ENCODE measurements around the gene ANKRD7.
A peak's percentile ranks its signal among the peaks of the same experiment; 100 is the strongest.

ANKRD7 gene

GRCh38 chr7:118224521-118224920, at the start of gene ANKRD7:
Gene ANKRD7 (plus strand): TSS chr7:118224704. CDS start chr7:118224831, 127 bp downstream.
- H3K27me3 ChIP-seq (ENCODE audit: control insufficient read depth, insufficient read depth, low read length): no peaks in the 10 kb centered on the region
- H3K4me3 ChIP-seq (ENCODE audit: low read depth, low read length): no peak within 1 kb of the TSS
- no peak within 1 kb of the TSS for H3K27ac ChIP-seq (ENCODE audit: low read depth, low read length)
- H3K36me3 ChIP-seq (ENCODE audit: control insufficient read depth, insufficient read depth, low read length): no peaks in the 10 kb centered on the region
- H3K9me3 ChIP-seq (ENCODE audit: control insufficient read depth, insufficient read depth, low read depth, low read length): no peaks in the 10 kb centered on the region
- no peaks in the 10 kb centered on the region for H3K4me1 ChIP-seq (ENCODE audit: control insufficient read depth, insufficient read depth, low read length)
- no peak within 1 kb of the TSS for H3K9ac ChIP-seq (ENCODE audit: low read length)

- no peak overlapping the region for H3K4me3 ChIP-seq (ENCODE audit: low read depth, low read length)
- H3K9ac ChIP-seq (ENCODE audit: low read length): no peak overlapping the region
- H3K4me1 ChIP-seq (ENCODE audit: control insufficient read depth, insufficient read depth, low read length): no peaks in the 10 kb centered on the region
- H3K36me3 ChIP-seq (ENCODE audit: control insufficient read depth, insufficient read depth, low read length): no peaks in the 10 kb centered on the region
- H3K27ac ChIP-seq (ENCODE audit: low read depth, low read length): no peak overlapping the region
- no peaks in the 10 kb centered on the region for H3K27me3 ChIP-seq (ENCODE audit: control insufficient read depth, insufficient read depth, low read length)
- H3K9me3 ChIP-seq (ENCODE audit: control insufficient read depth, insufficient read depth, low read depth, low read length): no peaks in the 10 kb centered on the region
Observed at GRCh38 chr7:118175740-118176139, 48.8 kb upstream of the ANKRD7 start.

GRCh38 chr7:118179191-118179590, 45.3 kb upstream of the ANKRD7 start:
- Histone ChIP-seq H3K4me3 (ENCODE audit: low read depth, low read length) (no peak overlapping the region), H3K27ac (ENCODE audit: low read depth, low read length) (no peak overlapping the region), H3K9me3 (ENCODE audit: control insufficient read depth, insufficient read depth, low read depth, low read length) (no peaks in the 10 kb centered on the region), H3K36me3 (ENCODE audit: control insufficient read depth, insufficient read depth, low read length) (no peaks in the 10 kb centered on the region), H3K9ac (ENCODE audit: low read length) (no peak overlapping the region), H3K4me1 (ENCODE audit: control insufficient read depth, insufficient read depth, low read length) (peaks cover 2% of the 10 kb centered on the region; the same call in 1 of the 2 replicates), H3K27me3 (ENCODE audit: control insufficient read depth, insufficient read depth, low read length) (no peaks in the 10 kb centered on the region)

- Histone ChIP-seq H3K9ac (ENCODE audit: low read length) (peak overlapping the region; percentile 95), H3K9me3 (ENCODE audit: control insufficient read depth, insufficient read depth, low read depth, low read length) (no peaks in the 10 kb centered on the region), H3K4me3 (ENCODE audit: low read depth, low read length) (peak overlapping the region; percentile 94), H3K27ac (ENCODE audit: low read depth, low read length) (peak overlapping the region; percentile 95), H3K27me3 (ENCODE audit: control insufficient read depth, insufficient read depth, low read length) (no peaks in the 10 kb centered on the region), H3K4me1 (ENCODE audit: control insufficient read depth, insufficient read depth, low read length) (peaks cover 6% of the 10 kb centered on the region; the same call in 1 of the 2 replicates), H3K36me3 (ENCODE audit: control insufficient read depth, insufficient read depth, low read length) (peaks cover 17% of the 10 kb centered on the region)
Observed at GRCh38 chr7:118182593-118183427, 41.7 kb upstream of the ANKRD7 start.

- H3K4me1 ChIP-seq (ENCODE audit: control insufficient read depth, insufficient read depth, low read length): peaks cover 6% of the 10 kb centered on the region; the same call in 1 of the 2 replicates
- H3K27me3 ChIP-seq (ENCODE audit: control insufficient read depth, insufficient read depth, low read length): no peaks in the 10 kb centered on the region
- H3K9ac ChIP-seq (ENCODE audit: low read length): peak overlapping the region; percentile 95
- H3K27ac ChIP-seq (ENCODE audit: low read depth, low read length): peak overlapping the region; percentile 95
- H3K36me3 ChIP-seq (ENCODE audit: control insufficient read depth, insufficient read depth, low read length): peaks cover 23% of the 10 kb centered on the region
- no peaks in the 10 kb centered on the region for H3K9me3 ChIP-seq (ENCODE audit: control insufficient read depth, insufficient read depth, low read depth, low read length)
- H3K4me3 ChIP-seq (ENCODE audit: low read depth, low read length): peak overlapping the region; percentile 94
Observed at GRCh38 chr7:118183428-118183785, 41.1 kb upstream of the ANKRD7 start.

GRCh38 chr7:118183786-118184564, 40.5 kb upstream of the ANKRD7 start, which contains the start of gene LSM8:
Gene LSM8 (plus strand): TSS chr7:118184164. CDS start chr7:118184224, 60 bp downstream.
- Histone ChIP-seq H3K4me3 (ENCODE audit: low read depth, low read length) (peak within 1 kb of the TSS; percentile 94), H3K36me3 (ENCODE audit: control insufficient read depth, insufficient read depth, low read length) (peaks cover 29% of the 10 kb centered on the region), H3K9me3 (ENCODE audit: control insufficient read depth, insufficient read depth, low read depth, low read length) (no peaks in the 10 kb centered on the region), H3K27me3 (ENCODE audit: control insufficient read depth, insufficient read depth, low read length) (no peaks in the 10 kb centered on the region), H3K4me1 (ENCODE audit: control insufficient read depth, insufficient read depth, low read length) (peaks cover 6% of the 10 kb centered on the region; the same call in 1 of the 2 replicates), H3K27ac (ENCODE audit: low read depth, low read length) (peak within 1 kb of the TSS; percentile 95), H3K9ac (ENCODE audit: low read length) (peak within 1 kb of the TSS; percentile 95)

GRCh38 chr7:118184565-118184940, 40.0 kb upstream of the ANKRD7 start:
- Histone ChIP-seq H3K36me3 (ENCODE audit: control insufficient read depth, insufficient read depth, low read length) (peaks cover 35% of the 10 kb centered on the region), H3K27me3 (ENCODE audit: control insufficient read depth, insufficient read depth, low read length) (no peaks in the 10 kb centered on the region), H3K4me3 (ENCODE audit: low read depth, low read length) (peak overlapping the region; percentile 94), H3K9me3 (ENCODE audit: control insufficient read depth, insufficient read depth, low read depth, low read length) (no peaks in the 10 kb centered on the region), H3K27ac (ENCODE audit: low read depth, low read length) (peak overlapping the region; percentile 95), H3K4me1 (ENCODE audit: control insufficient read depth, insufficient read depth, low read length) (peaks cover 6% of the 10 kb centered on the region; the same call in 1 of the 2 replicates), H3K9ac (ENCODE audit: low read length) (peak overlapping the region; percentile 95)

GRCh38 chr7:118185163-118185860, 39.2 kb upstream of the ANKRD7 start:
- H3K9ac ChIP-seq (ENCODE audit: low read length): no peak overlapping the region
- no peaks in the 10 kb centered on the region for H3K9me3 ChIP-seq (ENCODE audit: control insufficient read depth, insufficient read depth, low read depth, low read length)
- H3K27me3 ChIP-seq (ENCODE audit: control insufficient read depth, insufficient read depth, low read length): no peaks in the 10 kb centered on the region
- H3K36me3 ChIP-seq (ENCODE audit: control insufficient read depth, insufficient read depth, low read length): peaks cover 42% of the 10 kb centered on the region
- peaks cover 6% of the 10 kb centered on the region; the same call in 1 of the 2 replicates for H3K4me1 ChIP-seq (ENCODE audit: control insufficient read depth, insufficient read depth, low read length)
- peak overlapping the region; percentile 94 for H3K4me3 ChIP-seq (ENCODE audit: low read depth, low read length)
- no peak overlapping the region; the same call in 1 of the 2 replicates for H3K27ac ChIP-seq (ENCODE audit: low read depth, low read length)

- Histone ChIP-seq H3K9ac (ENCODE audit: low read length) (no peak overlapping the region), H3K9me3 (ENCODE audit: control insufficient read depth, insufficient read depth, low read depth, low read length) (no peaks in the 10 kb centered on the region), H3K27me3 (ENCODE audit: control insufficient read depth, insufficient read depth, low read length) (no peaks in the 10 kb centered on the region), H3K4me1 (ENCODE audit: control insufficient read depth, insufficient read depth, low read length) (peaks cover 6% of the 10 kb centered on the region; the same call in 1 of the 2 replicates), H3K27ac (ENCODE audit: low read depth, low read length) (no peak overlapping the region), H3K4me3 (ENCODE audit: low read depth, low read length) (no peak overlapping the region), H3K36me3 (ENCODE audit: control insufficient read depth, insufficient read depth, low read length) (peaks cover 54% of the 10 kb centered on the region)
Observed at GRCh38 chr7:118186501-118186900, 38.0 kb upstream of the ANKRD7 start.

GRCh38 chr7:118194571-118194970, 29.9 kb upstream of the ANKRD7 start:
- Histone ChIP-seq H3K36me3 (ENCODE audit: control insufficient read depth, insufficient read depth, low read length) (peaks cover 47% of the 10 kb centered on the region), H3K9me3 (ENCODE audit: control insufficient read depth, insufficient read depth, low read depth, low read length) (no peaks in the 10 kb centered on the region), H3K27ac (ENCODE audit: low read depth, low read length) (no peak overlapping the region), H3K27me3 (ENCODE audit: control insufficient read depth, insufficient read depth, low read length) (no peaks in the 10 kb centered on the region), H3K4me1 (ENCODE audit: control insufficient read depth, insufficient read depth, low read length) (no peaks in the 10 kb centered on the region), H3K9ac (ENCODE audit: low read length) (no peak overlapping the region), H3K4me3 (ENCODE audit: low read depth, low read length) (no peak overlapping the region)
